ENCODE results near the gene OR5K4. TPM values are rescaled to one million over a fixed set of nuclear protein-coding genes. Genes with fewer than 3 reads are reported as not detected.

OR5K4 gene
- total RNA-seq (not detected), polyA plus RNA-seq (not detected)

- no peaks in the 10 kb centered on the region for H3K4me1 Mint-ChIP-seq
- peaks cover 2 to 3% of the 10 kb centered on the region in 2 experiments for H3K9me3 ChIP-seq (ENCODE audit: control insufficient read depth in 2 of 2, low read length in 2 of 2)
- ATAC-seq (ENCODE audit: low read depth in 2 of 2) (no peak), DNase-seq (no peak)
- H3K4me3 ChIP-seq (ENCODE audit: low read depth, low read length), result no peak within 1 kb of the TSS
- peaks cover 0 to 6% (median 1%) of the 10 kb centered on the region in 7 donors for H3K9me3 Mint-ChIP-seq
- no peaks in the 10 kb centered on the region for H3K36me3 ChIP-seq (ENCODE audit: control insufficient read depth, insufficient read depth, low read length)
- peaks cover 4% of the 10 kb centered on the region for H3K27me3 ChIP-seq (ENCODE audit: control insufficient read depth, insufficient read depth, low read length)
- peaks cover 38% of the 10 kb centered on the region for H3K27me3 Mint-ChIP-seq
- no peaks in the 10 kb centered on the region for H3K4me1 ChIP-seq (ENCODE audit: control insufficient read depth, insufficient read depth, low read length, poor library complexity, severe bottlenecking)
- H3K36me3 Mint-ChIP-seq, result no peaks in the 10 kb centered on the region
- H3K27ac Mint-ChIP-seq, result no peak within 1 kb of the TSS
- no peak within 1 kb of the TSS for H3K27ac ChIP-seq (ENCODE audit: insufficient read depth, low read length, poor library complexity, severe bottlenecking)
- H3K4me3 Mint-ChIP-seq, result no peak within 1 kb of the TSS
These were observed at the start of gene OR5K4 for GRCh38 chr3:98353554-98353953. Gene OR5K4 (plus strand): TSS chr3:98353854. CDS start chr3:98353854, 0 bp downstream.

- Mint-ChIP-seq H3K36me3 (no peaks in the 10 kb centered on the region), H3K27ac (no peak overlapping the region), H3K27me3 (peaks cover 22% of the 10 kb centered on the region), H3K9me3 (no peaks in the 10 kb centered on the region), H3K4me3 (no peak overlapping the region), H3K4me1 (peaks cover 0 to 2% (median 0%) of the 10 kb centered on the region in 4 donors)
- ATAC-seq (ENCODE audit: low read depth in 2 of 2) (no peak), DNase-seq (no peak)
- Histone ChIP-seq H3K27ac (ENCODE audit: insufficient read depth, low read length, poor library complexity, severe bottlenecking) (no peak overlapping the region), H3K4me3 (ENCODE audit: low read depth, low read length) (no peak overlapping the region), H3K4me1 (ENCODE audit: control insufficient read depth, insufficient read depth, low read length, poor library complexity, severe bottlenecking) (no peaks in the 10 kb centered on the region), H3K9me3 (ENCODE audit: control insufficient read depth in 2 of 2, low read length in 2 of 2) (no peaks in the 10 kb centered on the region), H3K36me3 (ENCODE audit: control insufficient read depth, insufficient read depth, low read length) (no peaks in the 10 kb centered on the region), H3K27me3 (ENCODE audit: control insufficient read depth, insufficient read depth, low read length) (no peaks in the 10 kb centered on the region)
These were observed 31.6 kb upstream of the OR5K4 start for GRCh38 chr3:98322101-98322500.

GRCh38 chr3:98322686-98323085, 31.0 kb upstream of the OR5K4 start:
- Mint-ChIP-seq H3K4me1 (peaks cover 0 to 2% (median 0%) of the 10 kb centered on the region in 4 donors), H3K36me3 (no peaks in the 10 kb centered on the region), H3K27me3 (peaks cover 22% of the 10 kb centered on the region), H3K27ac (no peak overlapping the region), H3K4me3 (no peak overlapping the region), H3K9me3 (no peaks in the 10 kb centered on the region)
- Histone ChIP-seq H3K27ac (ENCODE audit: insufficient read depth, low read length, poor library complexity, severe bottlenecking) (no peak overlapping the region), H3K4me3 (ENCODE audit: low read depth, low read length) (no peak overlapping the region), H3K9me3 (ENCODE audit: control insufficient read depth in 2 of 2, low read length in 2 of 2) (no peaks in the 10 kb centered on the region), H3K27me3 (ENCODE audit: control insufficient read depth, insufficient read depth, low read length) (no peaks in the 10 kb centered on the region), H3K36me3 (ENCODE audit: control insufficient read depth, insufficient read depth, low read length) (no peaks in the 10 kb centered on the region), H3K4me1 (ENCODE audit: control insufficient read depth, insufficient read depth, low read length, poor library complexity, severe bottlenecking) (no peaks in the 10 kb centered on the region)
- DNase-seq, result no peak
- no peak for ATAC-seq (ENCODE audit: low read depth in 2 of 2)

- Histone ChIP-seq H3K4me1 (ENCODE audit: control insufficient read depth, insufficient read depth, low read length, poor library complexity, severe bottlenecking) (no peaks in the 10 kb centered on the region), H3K36me3 (ENCODE audit: control insufficient read depth, insufficient read depth, low read length) (no peaks in the 10 kb centered on the region), H3K27me3 (ENCODE audit: control insufficient read depth, insufficient read depth, low read length) (no peaks in the 10 kb centered on the region), H3K4me3 (ENCODE audit: low read depth, low read length) (no peak overlapping the region), H3K27ac (ENCODE audit: insufficient read depth, low read length, poor library complexity, severe bottlenecking) (no peak overlapping the region), H3K9me3 (ENCODE audit: control insufficient read depth in 2 of 2, low read length in 2 of 2) (no peaks in the 10 kb centered on the region)
- DNase-seq (no peak), ATAC-seq (ENCODE audit: low read depth in 2 of 2) (no peak)
- H3K27me3 Mint-ChIP-seq, result peaks cover 22% of the 10 kb centered on the region
- no peaks in the 10 kb centered on the region for H3K36me3 Mint-ChIP-seq
- no peaks in the 10 kb centered on the region for H3K9me3 Mint-ChIP-seq
- H3K4me3 Mint-ChIP-seq, result no peak overlapping the region
- H3K4me1 Mint-ChIP-seq, result peaks cover 0 to 2% (median 0%) of the 10 kb centered on the region in 4 donors
- no peak overlapping the region for H3K27ac Mint-ChIP-seq
These were observed 30.2 kb upstream of the OR5K4 start for GRCh38 chr3:98323425-98323824.

GRCh38 chr3:98325055-98325454, 28.6 kb upstream of the OR5K4 start:
- Mint-ChIP-seq H3K27ac (no peak overlapping the region), H3K27me3 (peaks cover 22% of the 10 kb centered on the region), H3K4me1 (peaks cover 0 to 4% (median 0%) of the 10 kb centered on the region in 4 donors), H3K36me3 (no peaks in the 10 kb centered on the region), H3K9me3 (no peaks in the 10 kb centered on the region), H3K4me3 (no peak overlapping the region)
- ATAC-seq (ENCODE audit: low read depth in 2 of 2) (no peak), DNase-seq (no peak)
- H3K36me3 ChIP-seq (ENCODE audit: control insufficient read depth, insufficient read depth, low read length), result no peaks in the 10 kb centered on the region
- no peaks in the 10 kb centered on the region for H3K9me3 ChIP-seq (ENCODE audit: control insufficient read depth in 2 of 2, low read length in 2 of 2)
- peaks cover 5% of the 10 kb centered on the region for H3K4me1 ChIP-seq (ENCODE audit: control insufficient read depth, insufficient read depth, low read length, poor library complexity, severe bottlenecking)
- H3K4me3 ChIP-seq (ENCODE audit: low read depth, low read length), result no peak overlapping the region
- H3K27me3 ChIP-seq (ENCODE audit: control insufficient read depth, insufficient read depth, low read length), result peaks cover 4% of the 10 kb centered on the region
- no peak overlapping the region for H3K27ac ChIP-seq (ENCODE audit: insufficient read depth, low read length, poor library complexity, severe bottlenecking)

GRCh38 chr3:98326105-98326893, 27.4 kb upstream of the OR5K4 start:
- ATAC-seq (ENCODE audit: low read depth in 2 of 2), result no peak
- Histone ChIP-seq H3K9me3 (ENCODE audit: control insufficient read depth in 2 of 2, low read length in 2 of 2) (no peaks in the 10 kb centered on the region), H3K4me3 (ENCODE audit: low read depth, low read length) (no peak overlapping the region), H3K27me3 (ENCODE audit: control insufficient read depth, insufficient read depth, low read length) (peaks cover 5% of the 10 kb centered on the region), H3K4me1 (ENCODE audit: control insufficient read depth, insufficient read depth, low read length, poor library complexity, severe bottlenecking) (peaks cover 5% of the 10 kb centered on the region), H3K27ac (ENCODE audit: insufficient read depth, low read length, poor library complexity, severe bottlenecking) (no peak overlapping the region), H3K36me3 (ENCODE audit: control insufficient read depth, insufficient read depth, low read length) (no peaks in the 10 kb centered on the region)
- DNase-seq, result no peak
- H3K9me3 Mint-ChIP-seq, result no peaks in the 10 kb centered on the region
- no peak overlapping the region for H3K4me3 Mint-ChIP-seq
- no peak overlapping the region for H3K27ac Mint-ChIP-seq
- H3K4me1 Mint-ChIP-seq, result peaks cover 0 to 4% (median 0%) of the 10 kb centered on the region in 4 donors
- H3K27me3 Mint-ChIP-seq, result peaks cover 18% of the 10 kb centered on the region
- H3K36me3 Mint-ChIP-seq, result no peaks in the 10 kb centered on the region

GRCh38 chr3:98326945-98327344, 26.7 kb upstream of the OR5K4 start:
- no peaks in the 10 kb centered on the region for H3K9me3 Mint-ChIP-seq
- peaks cover 0 to 4% (median 0%) of the 10 kb centered on the region in 4 donors for H3K4me1 Mint-ChIP-seq
- H3K27ac Mint-ChIP-seq, result no peak overlapping the region
- peaks cover 5% of the 10 kb centered on the region for H3K27me3 ChIP-seq (ENCODE audit: control insufficient read depth, insufficient read depth, low read length)
- H3K4me3 ChIP-seq (ENCODE audit: low read depth, low read length), result no peak overlapping the region
- H3K27me3 Mint-ChIP-seq, result peaks cover 19% of the 10 kb centered on the region
- DNase-seq, result peak in 1 of 3 donors; percentile 32
- no peak for ATAC-seq (ENCODE audit: low read depth in 2 of 2)
- H3K4me1 ChIP-seq (ENCODE audit: control insufficient read depth, insufficient read depth, low read length, poor library complexity, severe bottlenecking), result peaks cover 5% of the 10 kb centered on the region
- no peak overlapping the region for H3K27ac ChIP-seq (ENCODE audit: insufficient read depth, low read length, poor library complexity, severe bottlenecking)
- H3K36me3 ChIP-seq (ENCODE audit: control insufficient read depth, insufficient read depth, low read length), result no peaks in the 10 kb centered on the region
- no peaks in the 10 kb centered on the region for H3K9me3 ChIP-seq (ENCODE audit: control insufficient read depth in 2 of 2, low read length in 2 of 2)
- H3K4me3 Mint-ChIP-seq, result no peak overlapping the region
- no peaks in the 10 kb centered on the region for H3K36me3 Mint-ChIP-seq

- Histone ChIP-seq H3K9me3 (ENCODE audit: control insufficient read depth in 2 of 2, low read length in 2 of 2) (no peaks in the 10 kb centered on the region), H3K36me3 (ENCODE audit: control insufficient read depth, insufficient read depth, low read length) (no peaks in the 10 kb centered on the region), H3K4me3 (ENCODE audit: low read depth, low read length) (no peak overlapping the region), H3K4me1 (ENCODE audit: control insufficient read depth, insufficient read depth, low read length, poor library complexity, severe bottlenecking) (peaks cover 5% of the 10 kb centered on the region), H3K27ac (ENCODE audit: insufficient read depth, low read length, poor library complexity, severe bottlenecking) (no peak overlapping the region), H3K27me3 (ENCODE audit: control insufficient read depth, insufficient read depth, low read length) (peaks cover 7% of the 10 kb centered on the region)
- ATAC-seq (ENCODE audit: low read depth in 2 of 2) (no peak), DNase-seq (no peak)
- Mint-ChIP-seq H3K4me3 (no peak overlapping the region), H3K27ac (no peak overlapping the region), H3K9me3 (no peaks in the 10 kb centered on the region), H3K4me1 (peaks cover 0 to 4% (median 0%) of the 10 kb centered on the region in 4 donors), H3K36me3 (no peaks in the 10 kb centered on the region), H3K27me3 (peaks cover 26% of the 10 kb centered on the region)
These were observed 24.7 kb upstream of the OR5K4 start for GRCh38 chr3:98328933-98329332.
